HEK293T (cell line): ENCODE data around the gene SRCIN1.
"Not testable (repeated sequence)": the region's sequence is repeated elsewhere in the genome, so short reads cannot be mapped to it uniquely, and the experiment has no call there.

Source experiments
- CTCF ChIA-PET: fragments of 350-600 bp; formaldehyde crosslinking; extraction: SDS; loops from one replicate; lab custom pipeline; 2021; ENCODE audit warnings: antibody characterized with exemption, inconsistent platforms; lab: Yijun Ruan, JAX
- POLR2A ChIA-PET: fragments of 350-600 bp; formaldehyde crosslinking; extraction: SDS; loops from one replicate; lab custom pipeline; 2020; ENCODE audit warnings: antibody characterized with exemption, inconsistent platforms; lab: Yijun Ruan, JAX
- DNase-seq: peaks from one replicate; pipeline ENCODE4 v3.0.0; 2012; ENCODE audit warnings: mixed read lengths; ENCODE audit errors: extremely low spot score
- ARNT ChIP-seq: fragments of 450-650 bp; IDR thresholded peaks from 2 replicates; pipeline ENCODE4 v1.6.1; 2017; ENCODE audit warnings: mild to moderate bottlenecking
- BHLHE40 ChIP-seq: fragments of 450-650 bp; IDR thresholded peaks from 2 replicates; pipeline ENCODE4 v1.6.1; 2016; ENCODE audit warnings: mild to moderate bottlenecking, moderate library complexity, borderline replicate concordance
- CTBP1 ChIP-seq: fragments of 450-650 bp; IDR thresholded peaks from 2 replicates; pipeline ENCODE4 v1.6.1; 2016; ENCODE audit warnings: borderline replicate concordance
- ELF4 ChIP-seq: fragments of 450-650 bp; IDR thresholded peaks from 2 replicates; pipeline ENCODE4 v1.6.1; 2017; ENCODE audit warnings: antibody characterized with exemption
- FOXA1 ChIP-seq: fragments of 450-650 bp; IDR thresholded peaks from 2 replicates; pipeline ENCODE4 v1.6.1; 2016; ENCODE audit warnings: mild to moderate bottlenecking
- FOXK2 ChIP-seq: fragments of 450-650 bp; IDR thresholded peaks from 2 replicates; pipeline ENCODE4 v1.6.1; 2016; ENCODE audit warnings: mild to moderate bottlenecking
- FOXM1 ChIP-seq: fragments of 450-650 bp; IDR thresholded peaks from 2 replicates; pipeline ENCODE4 v1.6.1; 2017; ENCODE audit warnings: mild to moderate bottlenecking, borderline replicate concordance
- HDGF ChIP-seq: fragments of 450-650 bp; IDR thresholded peaks from 2 replicates; pipeline ENCODE4 v1.6.1; 2017; ENCODE audit warnings: antibody characterized with exemption, borderline replicate concordance
- L3MBTL2 ChIP-seq: fragments of 450-650 bp; conservative IDR thresholded peaks from 2 replicates; pipeline ENCODE4 v1.6.1; 2016; ENCODE audit warnings: mild to moderate bottlenecking
- LEF1 ChIP-seq: fragments of 450-650 bp; IDR thresholded peaks from 2 replicates; pipeline ENCODE4 v1.6.1; 2017; ENCODE audit warnings: mild to moderate bottlenecking, borderline replicate concordance
- NFRKB ChIP-seq: fragments of 450-650 bp; IDR thresholded peaks from 2 replicates; pipeline ENCODE4 v1.6.1; 2016; ENCODE audit warnings: mild to moderate bottlenecking, moderate library complexity
- SP1 ChIP-seq: fragments of 450-650 bp; IDR thresholded peaks from 2 replicates; pipeline ENCODE4 v1.6.1; 2017
- SUZ12 ChIP-seq: fragments of 450-650 bp; IDR thresholded peaks from 2 replicates; pipeline ENCODE4 v1.6.1; 2016; ENCODE audit warnings: mild to moderate bottlenecking
- TARDBP ChIP-seq: fragments of 450-650 bp; IDR thresholded peaks from 2 replicates; pipeline ENCODE4 v1.6.1; 2016
- ZNF384 ChIP-seq: fragments of 450-650 bp; IDR thresholded peaks from 2 replicates; pipeline ENCODE4 v1.6.1; 2016
- TF ChIP-seq, protein P1 (sequence below): fragments of 450-650 bp; IDR thresholded peaks from 2 replicates; pipeline ENCODE4 v1.6.1; 2016

The SRCIN1 gene

DNA sequence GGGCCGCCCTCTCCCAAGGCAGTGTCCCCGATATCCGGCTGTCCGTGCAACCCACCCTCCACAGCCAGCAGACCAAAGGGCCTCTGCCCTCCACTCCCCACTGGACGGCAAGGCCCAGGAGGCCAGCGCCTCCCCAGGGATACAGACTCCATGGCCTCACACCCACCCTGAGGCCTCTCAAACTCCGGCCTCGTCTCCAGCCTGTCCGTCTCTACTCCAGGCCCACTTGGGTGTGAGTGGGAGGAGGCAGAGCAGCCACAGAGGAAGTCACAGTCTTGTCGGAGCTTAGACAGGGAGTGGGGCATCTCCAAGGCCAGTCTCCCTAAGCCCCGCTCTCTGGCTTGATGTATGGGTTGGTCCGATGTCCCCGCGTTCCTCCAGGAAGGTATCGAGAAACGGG is 73.3 kb downstream of the SRCIN1 start:
- ChIA-PET CTCF (no interaction called here), POLR2A (no interaction called here)
- TF ChIP-seq ARNT, result no peak
- DNase-seq, result no peak

DNA sequence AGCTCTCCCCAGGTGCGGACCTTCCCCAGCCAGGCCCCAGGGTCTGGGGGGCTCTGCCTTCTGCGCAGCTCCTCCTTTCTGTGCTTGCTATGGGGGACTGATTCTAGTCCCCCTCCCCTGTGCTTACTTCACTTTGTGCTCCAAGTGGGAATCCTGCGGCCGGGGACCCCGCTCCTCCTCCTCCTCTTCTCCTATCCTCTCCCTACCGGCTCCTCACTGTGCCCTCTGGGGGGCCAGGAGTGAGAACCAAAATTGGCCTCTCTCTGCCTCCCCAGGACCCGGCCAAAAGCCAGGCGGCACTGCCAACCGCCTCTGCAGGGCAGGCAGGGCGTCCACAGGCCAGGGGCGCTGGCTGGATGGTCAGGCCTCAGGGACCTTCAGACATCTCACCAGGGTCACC is 74.0 kb downstream of the SRCIN1 start:
- DNase-seq, POLR2A ChIA-PET, CTCF ChIA-PET: not testable (repeated sequence)

DNA sequence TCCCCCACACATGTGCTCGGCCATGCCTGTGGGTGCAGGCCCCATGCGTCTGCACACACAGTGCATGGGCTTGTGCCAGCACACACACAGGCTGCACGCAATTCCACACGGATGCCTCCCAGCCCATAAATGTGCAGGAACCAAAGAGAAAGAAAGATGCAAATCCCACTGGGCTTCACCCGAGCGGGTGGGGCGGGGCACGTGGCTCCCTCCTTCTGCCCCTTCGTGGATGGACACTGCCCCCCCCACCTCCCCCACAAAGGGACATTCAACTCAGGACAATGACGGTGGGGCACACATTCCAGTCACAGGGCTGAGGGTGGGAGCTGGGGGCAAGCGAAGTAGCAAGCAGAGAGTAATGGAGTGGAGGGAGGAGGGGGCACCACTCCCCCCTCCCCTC is 74.9 kb downstream of the SRCIN1 start:
- POLR2A ChIA-PET, DNase-seq, CTCF ChIA-PET: not testable (repeated sequence)

DNA sequence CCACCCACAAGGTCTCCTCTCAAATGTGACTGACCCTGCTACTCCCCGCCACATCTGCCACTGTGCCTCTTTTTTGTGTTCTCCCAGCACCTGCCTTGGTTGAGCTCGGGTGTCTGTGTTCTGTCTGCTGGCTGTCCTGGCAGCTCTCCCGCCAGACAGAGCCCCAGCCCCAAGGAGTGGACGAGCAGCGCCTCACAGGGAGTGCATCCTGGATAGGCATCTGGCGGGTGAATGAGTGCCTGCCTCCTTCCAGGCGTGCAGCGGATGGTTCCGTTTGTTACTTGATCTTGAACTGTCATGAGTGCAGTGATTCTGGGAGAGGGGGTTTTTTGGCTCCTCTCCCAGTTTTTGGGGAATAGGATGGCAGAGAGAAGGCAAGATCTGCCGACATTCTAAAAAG is 77.6 kb downstream of the SRCIN1 start:
- CTCF ChIA-PET, result interaction anchor here (1.9 kb wide), 1 partner anchor 19 kb away, joined by 7 read pairs; no protein-coding TSS in a partner anchor

DNA sequence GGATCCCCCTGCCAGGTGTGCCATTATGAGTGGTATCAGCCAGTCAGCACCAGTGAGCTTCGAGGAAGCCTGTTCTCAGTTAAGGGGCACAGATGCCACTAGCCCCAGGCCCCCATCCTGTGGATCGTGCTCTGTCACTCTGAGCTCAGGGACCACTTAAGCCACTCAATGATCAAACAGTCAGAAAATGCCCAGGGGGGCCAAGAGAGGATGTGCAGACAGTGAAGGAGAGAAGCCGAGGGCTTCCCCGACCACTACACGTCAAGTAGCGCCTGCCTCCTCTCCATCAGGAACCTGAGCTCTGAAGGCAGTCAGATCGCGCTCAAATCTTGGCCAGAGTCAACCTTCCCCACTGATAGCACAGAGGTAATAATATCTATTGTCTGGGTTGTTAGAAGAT is 79.2 kb downstream of the SRCIN1 start:
- DNase-seq, POLR2A ChIA-PET, CTCF ChIA-PET: not testable (repeated sequence)

More for the DNA sequence above, 77.6 kb downstream of the SRCIN1 start:
- DNase-seq, POLR2A ChIA-PET: not testable (repeated sequence)

DNA sequence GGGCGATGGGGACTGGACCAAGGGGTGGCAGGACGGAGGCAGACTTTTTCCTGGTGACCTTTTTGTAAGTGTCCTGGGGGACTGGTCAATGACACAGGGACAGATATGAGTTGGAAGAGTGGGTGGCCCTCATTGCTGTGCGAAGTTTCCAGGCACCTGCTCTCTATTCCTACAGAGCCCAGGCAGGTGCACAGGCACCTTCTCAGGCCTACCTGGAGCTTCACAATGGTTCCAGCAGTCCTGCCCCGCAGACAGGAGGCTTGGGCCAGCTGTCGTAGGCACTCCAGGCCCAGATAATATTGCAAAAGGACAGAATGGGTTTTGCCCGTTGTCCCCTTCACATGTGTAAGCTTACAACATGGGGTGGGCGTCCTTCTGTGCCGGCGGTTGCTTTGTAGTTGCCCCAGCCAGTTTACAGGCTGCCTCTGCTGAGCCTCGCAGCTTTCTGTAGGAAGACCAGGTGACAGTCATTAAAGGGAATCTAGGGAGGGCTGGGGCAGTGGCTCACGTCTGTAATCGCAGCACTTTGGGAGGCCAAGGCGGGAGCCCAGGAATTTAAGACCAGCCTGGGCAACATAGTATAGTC is 93.2 kb downstream of the SRCIN1 start:
- POLR2A ChIA-PET, result no interaction called here
- DNase-seq, result no peak
- CTCF ChIA-PET, result interaction anchor here (0.6 to 1.1 kb wide), 2 partner anchors 25 to 100 kb away, joined by 3 to 5 read pairs; no protein-coding TSS in a partner anchor
- TF ChIP-seq LEF1, result no peak
- no peak for TF ChIP-seq HDGF
- no peak for TF ChIP-seq FOXA1
- TF ChIP-seq, protein P1, sequence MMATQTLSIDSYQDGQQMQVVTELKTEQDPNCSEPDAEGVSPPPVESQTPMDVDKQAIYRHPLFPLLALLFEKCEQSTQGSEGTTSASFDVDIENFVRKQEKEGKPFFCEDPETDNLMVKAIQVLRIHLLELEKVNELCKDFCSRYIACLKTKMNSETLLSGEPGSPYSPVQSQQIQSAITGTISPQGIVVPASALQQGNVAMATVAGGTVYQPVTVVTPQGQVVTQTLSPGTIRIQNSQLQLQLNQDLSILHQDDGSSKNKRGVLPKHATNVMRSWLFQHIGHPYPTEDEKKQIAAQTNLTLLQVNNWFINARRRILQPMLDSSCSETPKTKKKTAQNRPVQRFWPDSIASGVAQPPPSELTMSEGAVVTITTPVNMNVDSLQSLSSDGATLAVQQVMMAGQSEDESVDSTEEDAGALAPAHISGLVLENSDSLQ, result no peak
- no peak for TF ChIP-seq CTBP1
- TF ChIP-seq NFRKB, result no peak
- no peak for TF ChIP-seq BHLHE40
- TF ChIP-seq SUZ12, result no peak
- no peak for TF ChIP-seq SP1
- no peak for TF ChIP-seq ELF4
- TF ChIP-seq TARDBP, result no peak
- no peak for TF ChIP-seq FOXM1
- TF ChIP-seq ARNT, result no peak
- TF ChIP-seq ZNF384, result no peak
- no peak for TF ChIP-seq FOXK2
- TF ChIP-seq L3MBTL2, result no peak

DNA sequence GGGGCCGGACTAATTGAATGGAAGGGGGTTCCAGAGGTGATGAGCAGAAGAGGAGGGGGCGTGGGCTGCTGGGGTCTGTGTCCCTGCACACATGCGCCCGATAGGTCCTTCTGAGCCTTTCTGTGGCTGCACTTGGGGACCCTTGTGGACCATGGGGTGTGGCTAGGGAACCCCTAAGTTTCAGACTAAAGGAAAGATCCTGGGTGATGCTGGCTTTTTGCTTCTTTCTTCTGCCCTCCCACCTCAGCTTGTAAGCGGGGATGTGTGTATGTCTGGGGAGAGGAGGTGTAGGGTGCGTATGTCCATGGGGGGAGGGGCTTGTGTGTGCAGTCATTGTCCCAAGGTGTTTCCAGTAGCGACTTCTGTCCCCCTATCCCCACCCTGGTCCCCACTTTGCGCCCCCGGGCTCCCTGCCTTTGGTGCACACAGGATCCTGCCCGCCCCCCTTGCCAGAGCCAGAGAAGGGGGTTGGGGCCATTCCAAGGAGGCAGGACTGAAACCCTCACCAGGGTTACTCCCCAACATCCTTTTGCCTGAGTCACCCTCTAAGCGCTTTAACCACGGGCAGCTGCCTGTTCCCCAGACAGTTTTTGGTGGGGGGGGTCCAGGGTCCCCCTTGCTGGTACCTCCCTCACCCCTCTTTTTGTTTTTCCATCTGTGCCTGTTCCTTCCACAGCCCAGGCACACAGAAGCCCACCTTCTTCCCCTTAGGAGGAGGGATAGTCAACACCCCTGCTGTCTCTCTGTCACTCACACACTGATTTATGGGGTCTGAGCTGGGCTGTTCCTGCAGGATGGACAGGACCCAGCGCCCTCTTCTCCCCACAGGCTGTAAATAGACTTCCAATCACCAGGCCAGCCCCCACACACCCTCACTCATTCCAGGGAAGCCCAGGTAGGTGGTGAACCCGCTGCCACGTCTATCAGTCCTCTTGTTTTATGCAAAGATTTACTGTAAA is 94.3 kb downstream of the SRCIN1 start:
- DNase-seq, result no peak
- TF ChIP-seq LEF1, result no peak
- TF ChIP-seq, protein P1, result peak; percentile 87
- ChIA-PET CTCF (no interaction called here), POLR2A (interaction anchor here (2.1 kb wide), 1 partner anchor 48 kb away, joined by 5 read pairs; no protein-coding TSS in a partner anchor)

DNA sequence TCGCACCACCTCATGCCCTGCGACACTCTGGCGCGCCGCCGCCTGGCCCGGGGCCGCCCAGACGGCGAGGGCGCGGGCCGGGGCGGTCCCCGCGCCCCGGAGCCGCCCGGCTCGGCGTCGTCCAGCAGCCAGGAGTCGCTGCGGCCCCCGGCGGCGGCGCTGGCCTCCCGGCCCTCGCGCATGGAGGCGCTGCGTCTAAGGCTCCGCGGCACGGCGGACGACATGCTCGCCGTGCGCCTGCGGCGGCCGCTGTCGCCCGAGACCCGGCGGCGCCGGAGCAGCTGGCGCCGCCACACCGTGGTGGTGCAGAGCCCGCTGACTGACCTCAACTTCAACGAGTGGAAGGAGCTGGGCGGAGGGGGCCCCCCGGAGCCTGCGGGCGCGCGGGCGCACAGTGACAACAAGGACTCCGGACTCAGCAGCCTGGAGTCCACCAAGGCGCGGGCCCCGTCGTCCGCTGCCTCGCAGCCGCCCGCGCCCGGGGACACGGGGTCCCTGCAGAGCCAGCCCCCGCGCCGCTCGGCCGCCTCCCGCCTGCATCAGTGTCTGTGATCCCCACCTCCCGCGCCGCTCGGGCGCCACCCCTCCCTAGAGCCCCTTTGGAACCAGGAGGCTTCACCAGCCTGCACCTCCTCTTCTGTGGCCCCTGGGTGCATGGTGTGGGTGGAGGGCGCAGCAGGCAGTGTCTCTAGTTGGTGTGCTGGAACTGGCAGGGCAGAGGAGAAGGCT is 95.2 kb downstream of the SRCIN1 start:
- POLR2A ChIA-PET, result interaction anchor here (2.1 kb wide), 1 partner anchor 49 kb away, joined by 5 read pairs; no protein-coding TSS in a partner anchor
- CTCF ChIA-PET, result interaction anchor here (1.1 to 1.8 kb wide), 4 partner anchors 18 to 48 kb away, joined by 3 to 8 read pairs (median 6); no protein-coding TSS in a partner anchor
- TF ChIP-seq TARDBP (no peak), L3MBTL2 (no peak), LEF1 (no peak), HDGF (no peak), CTBP1 (no peak), FOXM1 (no peak), FOXK2 (no peak)
- TF ChIP-seq, protein P1, result no peak
- peak; percentile 48 for DNase-seq
